Germinal center (tissue), 1 donor: Measurements from ENCODE around the gene TBC1D1.

ENCODE experiments used
- DNase-seq: peaks from one replicate; pipeline ENCODE4 v3.0.0; 2012; ENCODE audit warnings: mixed read lengths, low spot score

TBC1D1 gene

GRCh38 chr4:37994569-37994968 is 103.7 kb downstream of the TBC1D1 start:
- DNase-seq: no peak

- no peak for DNase-seq
These were observed 104.5 kb downstream of the TBC1D1 start for GRCh38 chr4:37995299-37995821.

DNA sequence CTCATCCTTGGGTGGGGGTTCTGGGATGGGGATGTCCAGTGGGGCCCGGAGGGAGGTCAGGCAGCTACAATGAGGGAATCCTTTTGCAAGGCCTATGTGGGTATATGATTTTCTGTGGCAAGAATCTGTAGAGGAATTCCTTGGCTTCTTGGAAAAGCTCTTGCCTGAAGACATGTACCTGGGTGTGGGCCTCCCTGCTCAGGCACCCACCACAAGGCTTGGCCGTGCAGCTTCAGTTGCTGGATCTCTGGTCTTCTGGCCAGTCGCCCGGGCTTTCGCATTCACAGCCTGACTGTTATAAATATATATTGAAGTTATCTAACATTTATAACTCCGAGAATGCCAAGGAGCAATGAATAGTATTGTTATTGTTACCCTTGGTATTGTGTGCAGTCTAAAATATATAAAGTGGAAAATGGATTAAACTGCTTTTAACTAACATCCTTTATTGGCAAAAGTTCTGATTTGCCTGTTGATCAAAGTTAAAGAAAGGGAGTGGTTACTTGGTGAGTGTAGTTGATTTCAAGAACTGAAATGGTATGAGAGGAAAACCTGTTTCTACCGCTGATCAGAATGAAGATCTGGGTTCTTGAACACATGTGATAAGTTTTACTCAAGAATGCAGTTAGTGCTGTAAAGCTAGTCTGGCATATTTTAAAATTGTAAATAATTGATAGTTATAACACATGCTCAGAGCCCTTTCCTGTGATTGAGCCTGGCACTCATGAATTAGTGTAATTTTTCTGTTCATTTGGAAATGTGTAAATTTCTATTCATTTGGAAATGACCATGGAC is 105.3 kb downstream of the TBC1D1 start:
- DNase-seq: no peak

GRCh38 chr4:37998226-37998625 is 107.3 kb downstream of the TBC1D1 start:
- no peak for DNase-seq

GRCh38 chr4:37999000-37999716 is 108.3 kb downstream of the TBC1D1 start:
- no peak for DNase-seq

DNA sequence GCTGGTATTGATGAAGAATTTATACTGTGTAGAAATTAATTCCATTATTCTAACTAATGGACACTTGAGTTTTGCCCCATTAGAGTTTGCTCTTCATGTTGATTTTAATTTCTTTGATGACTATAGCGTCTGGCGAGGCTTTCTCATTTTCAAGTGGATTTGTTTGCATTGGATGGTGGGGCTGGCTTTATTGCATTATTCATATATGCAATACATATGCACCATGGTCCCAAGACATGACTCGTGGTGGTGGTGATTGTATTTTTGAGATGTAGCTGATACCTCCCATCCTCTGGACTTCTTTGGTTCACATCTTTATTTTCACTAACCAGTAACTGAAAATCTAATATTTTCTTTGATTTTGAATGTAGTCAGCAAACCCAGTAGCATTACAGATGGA is 109.1 kb downstream of the TBC1D1 start:
- no peak for DNase-seq

DNA sequence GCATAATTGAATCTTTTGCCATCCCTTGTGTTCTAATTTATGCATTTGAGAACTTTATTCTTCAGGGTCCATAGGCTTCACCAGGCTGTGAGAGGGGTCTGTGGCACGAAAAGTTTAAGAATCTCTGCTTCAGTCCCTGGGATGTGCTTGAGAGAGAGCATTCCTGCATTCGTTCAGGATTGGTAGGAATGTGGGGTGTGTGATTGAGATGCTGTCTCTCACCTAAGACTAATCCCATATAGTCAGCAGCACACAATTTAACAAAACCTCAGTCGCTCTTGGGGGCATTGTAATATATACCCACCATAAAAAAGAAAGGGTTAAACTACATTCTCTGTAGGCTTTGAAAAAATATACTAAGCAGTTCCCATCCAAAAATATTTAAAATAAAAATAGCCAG is 111.0 kb downstream of the TBC1D1 start:
- DNase-seq: no peak

- no peak for DNase-seq
These were observed 111.7 kb downstream of the TBC1D1 start for GRCh38 chr4:38002451-38003071.

GRCh38 chr4:38003102-38003501 is 112.2 kb downstream of the TBC1D1 start:
- no peak for DNase-seq

DNA sequence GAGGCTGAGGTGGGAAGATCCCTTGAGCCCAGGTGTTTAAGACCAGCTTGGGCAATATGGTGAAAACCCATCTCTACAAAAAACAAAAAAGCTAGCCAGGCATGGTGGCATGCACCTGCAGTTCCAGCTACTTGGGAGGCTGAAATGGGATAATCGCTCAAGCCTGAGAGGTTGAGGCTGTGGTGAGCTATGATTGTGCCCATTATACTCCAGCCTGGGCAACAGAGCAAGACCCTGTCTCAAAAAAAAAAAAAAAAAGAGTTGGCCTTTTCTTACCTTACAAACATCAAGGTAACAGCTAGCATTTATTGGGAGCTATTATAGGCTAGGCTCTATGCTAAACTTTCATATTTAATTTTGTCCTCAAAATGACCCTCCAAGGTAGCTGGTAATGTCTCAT is 112.7 kb downstream of the TBC1D1 start:
- DNase-seq: no peak

DNA sequence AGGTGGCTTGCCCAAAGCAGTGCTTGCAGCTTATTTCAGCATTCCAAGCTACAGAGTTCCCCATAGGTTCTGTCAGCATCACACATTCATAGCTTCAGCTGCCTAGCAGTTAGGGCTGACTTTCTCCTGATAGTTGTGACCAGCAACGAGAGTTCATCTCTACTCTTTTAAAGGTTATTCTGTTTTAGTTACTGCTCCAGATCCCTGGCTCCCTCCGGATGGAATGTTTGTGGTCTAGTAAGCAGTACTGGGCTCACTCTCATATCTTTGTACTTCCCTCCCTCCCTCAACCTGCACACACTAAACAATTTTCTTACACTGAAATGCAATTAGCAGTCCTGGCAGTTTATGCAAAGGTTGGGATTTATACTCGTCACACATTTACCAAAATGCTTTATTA is 113.2 kb downstream of the TBC1D1 start:
- no peak for DNase-seq

GRCh38 chr4:38004887-38005286 is 114.0 kb downstream of the TBC1D1 start:
- DNase-seq: no peak

- DNase-seq: no peak
These were observed 114.8 kb downstream of the TBC1D1 start for GRCh38 chr4:38005637-38006036.

GRCh38 chr4:38007645-38008044 is 116.8 kb downstream of the TBC1D1 start:
- DNase-seq: no peak

GRCh38 chr4:38008571-38009021 is 117.7 kb downstream of the TBC1D1 start:
- no peak for DNase-seq

GRCh38 chr4:38009421-38009820 is 118.5 kb downstream of the TBC1D1 start:
- DNase-seq: no peak

- DNase-seq: no peak
These were observed 119.1 kb downstream of the TBC1D1 start for GRCh38 chr4:38009949-38010348.

DNA sequence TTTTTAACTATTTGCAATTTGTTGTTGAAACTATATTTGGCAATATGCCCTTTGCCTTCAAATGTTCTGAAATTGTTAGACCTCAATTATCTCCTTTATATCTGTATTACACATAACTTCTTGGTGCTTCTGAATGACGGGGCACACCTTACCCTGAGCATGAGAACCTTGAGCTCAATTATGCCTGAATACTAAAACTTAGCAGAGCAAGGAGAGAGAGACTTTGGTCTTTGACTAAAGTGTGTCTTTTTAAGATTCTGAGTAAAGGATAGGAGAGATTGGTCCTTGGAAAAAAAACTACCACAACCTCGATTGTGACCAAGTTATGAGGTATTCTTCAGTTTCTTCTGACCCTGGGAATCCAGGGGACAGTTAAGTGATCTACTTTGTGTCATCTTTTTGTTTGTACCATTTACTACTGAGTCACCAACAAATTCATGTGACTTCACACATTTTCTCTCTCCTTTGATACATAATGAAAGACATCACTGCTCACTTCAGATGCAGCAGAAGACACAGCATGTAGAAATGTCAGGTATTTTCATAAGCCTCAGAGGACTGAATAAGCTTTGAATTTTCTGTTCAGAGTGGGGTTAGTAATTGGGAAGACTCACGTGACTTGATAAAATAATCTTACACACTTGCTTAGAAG is 120.8 kb downstream of the TBC1D1 start:
- no peak for DNase-seq

GRCh38 chr4:38013461-38014366 is 122.8 kb downstream of the TBC1D1 start:
- DNase-seq: no peak

DNA sequence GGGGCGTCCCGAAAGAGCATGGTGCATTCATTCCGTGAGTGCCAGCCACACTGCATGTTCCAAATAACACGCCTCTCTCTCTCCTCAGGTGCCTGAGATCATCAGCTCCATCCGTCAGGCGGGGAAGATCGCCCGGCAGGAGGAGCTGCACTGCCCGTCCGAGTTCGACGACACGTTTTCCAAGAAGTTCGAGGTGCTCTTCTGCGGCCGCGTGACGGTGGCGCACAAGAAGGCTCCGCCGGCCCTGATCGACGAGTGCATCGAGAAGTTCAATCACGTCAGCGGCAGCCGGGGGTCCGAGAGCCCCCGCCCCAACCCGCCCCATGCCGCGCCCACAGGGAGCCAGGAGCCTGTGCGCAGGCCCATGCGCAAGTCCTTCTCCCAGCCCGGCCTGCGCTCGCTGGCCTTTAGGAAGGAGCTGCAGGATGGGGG is 123.6 kb downstream of the TBC1D1 start:
- no peak for DNase-seq

DNA sequence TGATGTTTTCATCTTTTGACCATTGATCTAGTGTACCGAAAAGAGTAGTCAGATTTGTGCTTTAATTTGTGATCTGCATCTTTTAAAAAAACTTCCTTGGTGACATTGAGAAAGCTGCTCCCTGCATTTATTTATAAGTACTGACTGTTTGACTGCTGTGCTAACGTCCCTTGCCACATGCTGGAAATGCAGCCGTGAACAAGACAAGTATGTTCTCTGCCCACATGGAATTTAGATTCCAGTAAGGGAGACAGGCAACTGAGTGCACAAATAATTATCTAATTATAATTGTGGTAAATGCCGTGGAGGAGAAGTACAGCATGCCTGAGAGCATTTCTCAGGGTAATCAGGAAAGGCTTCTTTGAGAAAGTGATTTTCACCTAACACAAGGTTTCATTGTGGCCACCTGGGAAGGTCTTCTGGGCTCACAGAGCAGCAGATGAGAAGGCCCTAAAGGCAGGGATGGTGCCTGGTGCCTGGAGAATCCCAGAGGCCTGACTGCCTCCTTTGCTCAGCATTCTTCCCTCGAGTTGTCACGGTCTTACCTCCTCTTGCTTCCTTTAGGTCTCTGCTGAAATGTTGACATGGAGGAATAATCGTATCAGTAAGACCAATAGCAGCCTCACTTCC is 125.1 kb downstream of the TBC1D1 start:
- DNase-seq: no peak
